NCI-H345 treated with DMSO at 0.1 percent for 48 hours (cell line): ENCODE measurements around the gene FAAP100.
A peak's percentile ranks its signal among the peaks of the same experiment; 100 is the strongest.
"Not testable (repeated sequence)": the region's sequence is repeated elsewhere in the genome, so short reads cannot be mapped to it uniquely, and the experiment has no call there.

Source experiments
- DNase-seq: peaks from one replicate; lab custom pipeline; 2025; ENCODE audit not compliant: unreplicated experiment; lab: John Stamatoyannopoulos, UW

FAAP100 gene

GRCh38 chr17:81552244-81553017 is at the start of gene FAAP100:
TSS of gene FAAP100 (minus strand) at chr17:81552353. CDS start at chr17:81552330, 23 bp downstream.
- DNase-seq: peak; percentile 76

- DNase-seq: peak; percentile 60
These were observed 49.5 kb upstream of the FAAP100 start for GRCh38 chr17:81601525-81602120.

- DNase-seq: no peak
These were observed 47.8 kb upstream of the FAAP100 start for GRCh38 chr17:81599719-81600486.

GRCh38 chr17:81593105-81593871 is 41.1 kb upstream of the FAAP100 start:
- no peak for DNase-seq

GRCh38 chr17:81591971-81592370 is 39.8 kb upstream of the FAAP100 start:
- DNase-seq: no peak

- no peak for DNase-seq
These were observed 38.0 kb upstream of the FAAP100 start for GRCh38 chr17:81590121-81590520.

- no peak for DNase-seq
These were observed 37.5 kb upstream of the FAAP100 start for GRCh38 chr17:81589612-81590011.

- no peak for DNase-seq
These were observed 33.9 kb upstream of the FAAP100 start for GRCh38 chr17:81586096-81586495.

- not testable (repeated sequence) for DNase-seq
These were observed 32.6 kb upstream of the FAAP100 start for GRCh38 chr17:81584771-81585170.

- DNase-seq: no peak
These were observed 31.6 kb upstream of the FAAP100 start for GRCh38 chr17:81583589-81584342.

GRCh38 chr17:81582749-81583148 is 30.6 kb upstream of the FAAP100 start:
- DNase-seq: no peak

- no peak for DNase-seq
These were observed 30.2 kb upstream of the FAAP100 start for GRCh38 chr17:81582341-81582740.

GRCh38 chr17:81581758-81582157 is 29.6 kb upstream of the FAAP100 start:
- DNase-seq: no peak

GRCh38 chr17:81580481-81580880 is 28.3 kb upstream of the FAAP100 start:
- DNase-seq: no peak

GRCh38 chr17:81579821-81580321 is 27.7 kb upstream of the FAAP100 start:
- no peak for DNase-seq

GRCh38 chr17:81579298-81579697 is 27.1 kb upstream of the FAAP100 start:
- no peak for DNase-seq

- no peak for DNase-seq
These were observed 26.5 kb upstream of the FAAP100 start for GRCh38 chr17:81578561-81579225.

- DNase-seq: no peak
These were observed 25.9 kb upstream of the FAAP100 start for GRCh38 chr17:81578038-81578441.

GRCh38 chr17:81577278-81578000 is 25.3 kb upstream of the FAAP100 start:
- DNase-seq: no peak
